HG03025 (cell line): ENCODE measurements around the gene ASMT.
"Not testable (repeated sequence)": the region's sequence is repeated elsewhere in the genome, so short reads cannot be mapped to it uniquely, and the experiment has no call there.

ENCODE experiments used
- ATAC-seq: cut with Tn5 transposase; IDR thresholded peaks from one replicate; pipeline ENCODE4 v1.9.1; 2021; ENCODE audit warnings: mild to moderate bottlenecking, moderate library complexity; ENCODE audit not compliant: unreplicated experiment, low FRiP score

The ASMT gene

DNA sequence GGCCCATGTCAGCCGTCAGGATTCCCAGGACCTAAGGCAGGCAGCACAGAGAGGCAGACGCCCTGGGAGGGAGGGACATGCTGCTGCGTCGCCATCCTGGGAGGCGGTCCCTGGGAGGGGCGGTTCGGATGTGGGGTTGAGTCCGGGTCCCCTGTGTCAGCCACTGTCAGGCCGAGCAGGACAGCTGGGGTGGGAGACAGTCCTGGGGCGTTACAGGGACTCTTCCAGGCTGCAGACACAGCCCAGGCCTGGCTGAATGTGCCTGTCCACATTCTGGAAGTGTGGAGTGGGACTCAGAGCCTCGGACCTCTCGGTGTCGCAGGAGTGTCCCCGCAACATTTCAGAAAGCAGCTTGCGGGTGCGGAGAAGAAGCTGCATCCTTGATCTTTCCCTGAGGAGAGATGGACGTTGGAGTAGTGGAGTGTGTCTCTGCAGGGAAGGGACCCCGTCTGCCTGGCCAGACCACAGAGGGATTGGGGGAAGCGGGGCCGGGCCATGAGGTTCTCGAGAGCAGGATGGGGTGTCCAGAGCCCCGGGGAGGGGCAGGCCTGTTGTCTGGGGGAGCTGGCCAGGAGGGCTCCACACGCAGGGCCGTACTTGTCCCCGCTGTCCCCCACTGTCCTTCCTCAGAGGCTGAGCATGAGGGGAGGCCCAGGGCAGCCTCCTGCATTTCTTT lies 17.4 kb upstream of the ASMT start:
- no peak for ATAC-seq

DNA sequence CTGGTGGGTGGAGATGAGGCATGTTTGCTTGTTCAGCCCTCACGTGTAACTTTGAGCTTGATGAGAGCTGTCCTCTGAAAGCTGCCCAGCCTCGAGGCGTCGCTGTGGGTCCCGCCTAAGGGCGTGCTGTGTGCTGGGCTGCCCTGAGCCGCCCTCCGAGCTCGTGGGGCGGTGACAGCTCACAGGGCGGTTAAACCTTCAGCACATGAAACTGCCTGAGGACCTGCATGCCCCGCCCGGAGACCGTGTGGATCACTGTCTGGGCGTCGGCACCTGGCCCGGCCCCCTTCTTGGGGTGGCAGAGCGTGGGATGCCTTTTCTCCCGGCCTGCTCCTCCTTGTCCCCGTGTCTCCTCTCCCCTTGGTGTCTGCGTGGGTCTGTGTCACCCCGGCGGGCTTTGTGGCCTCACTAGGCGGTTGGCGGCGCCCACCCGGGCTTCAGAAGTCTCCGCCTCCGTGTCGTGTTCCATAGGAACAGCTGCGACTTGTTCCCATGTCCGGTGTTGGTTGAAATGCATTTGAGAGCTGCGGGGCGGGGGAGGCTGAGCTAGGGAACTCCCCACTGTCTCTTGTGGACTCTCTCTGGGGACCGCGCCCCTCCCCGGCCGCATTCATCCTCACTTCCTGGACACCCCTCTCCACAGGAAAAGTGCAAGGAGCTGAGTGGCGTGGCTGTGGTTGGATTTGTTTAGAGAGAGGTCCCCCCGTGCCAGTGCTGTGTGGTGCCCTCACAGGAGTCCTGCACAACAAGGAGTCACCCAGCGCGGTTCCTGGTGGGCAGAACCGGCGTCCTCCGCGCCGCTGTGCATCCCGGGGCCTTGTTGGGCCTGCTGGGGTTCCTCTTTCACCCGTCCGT lies 16.6 kb upstream of the ASMT start:
- ATAC-seq, result no peak

DNA sequence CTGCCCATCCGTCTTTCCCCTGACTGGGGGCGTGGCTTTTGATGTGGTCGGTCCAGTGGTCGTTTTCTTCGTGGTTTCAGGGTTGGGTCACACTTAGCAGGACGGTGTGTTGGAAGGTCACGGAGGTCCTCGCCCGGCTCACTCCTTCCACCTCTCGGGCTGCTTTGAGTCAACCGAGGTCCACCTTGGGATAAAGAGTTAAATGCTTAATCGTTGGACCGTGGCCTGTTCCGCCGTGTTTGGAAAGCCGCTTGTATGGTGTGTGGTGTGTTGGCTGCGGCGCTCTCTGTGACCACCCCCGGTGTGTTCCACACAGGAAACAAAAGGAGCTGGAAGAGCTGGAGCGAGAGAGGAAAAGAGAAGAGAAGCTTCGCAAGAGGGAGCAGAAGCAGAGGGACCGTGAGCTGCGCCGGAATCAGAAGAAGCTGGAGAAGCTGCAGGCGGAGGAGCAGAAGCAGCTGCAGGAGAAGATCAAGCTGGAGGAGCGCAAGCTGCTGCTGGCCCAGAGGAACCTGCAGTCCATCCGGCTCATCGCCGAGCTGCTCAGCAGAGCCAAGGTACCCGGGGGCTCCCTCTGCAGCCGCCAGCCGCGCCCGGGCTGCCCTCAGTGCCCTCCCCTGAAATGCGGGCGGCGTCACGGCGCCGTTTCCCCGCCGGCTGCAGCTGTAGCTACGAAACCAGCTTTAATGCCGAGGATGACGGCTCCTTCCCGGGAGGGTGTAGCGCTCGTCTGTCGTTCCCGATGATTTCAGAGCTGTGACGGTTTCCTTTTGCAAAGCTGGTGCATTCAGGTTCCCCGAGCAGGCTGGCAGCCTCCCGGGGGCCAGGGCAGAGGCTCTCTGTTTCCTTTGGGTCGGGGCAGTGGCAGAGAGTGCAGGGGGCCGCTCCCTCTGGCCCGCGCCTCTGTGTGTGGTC lies 15.7 kb upstream of the ASMT start:
- ATAC-seq, result no peak

DNA sequence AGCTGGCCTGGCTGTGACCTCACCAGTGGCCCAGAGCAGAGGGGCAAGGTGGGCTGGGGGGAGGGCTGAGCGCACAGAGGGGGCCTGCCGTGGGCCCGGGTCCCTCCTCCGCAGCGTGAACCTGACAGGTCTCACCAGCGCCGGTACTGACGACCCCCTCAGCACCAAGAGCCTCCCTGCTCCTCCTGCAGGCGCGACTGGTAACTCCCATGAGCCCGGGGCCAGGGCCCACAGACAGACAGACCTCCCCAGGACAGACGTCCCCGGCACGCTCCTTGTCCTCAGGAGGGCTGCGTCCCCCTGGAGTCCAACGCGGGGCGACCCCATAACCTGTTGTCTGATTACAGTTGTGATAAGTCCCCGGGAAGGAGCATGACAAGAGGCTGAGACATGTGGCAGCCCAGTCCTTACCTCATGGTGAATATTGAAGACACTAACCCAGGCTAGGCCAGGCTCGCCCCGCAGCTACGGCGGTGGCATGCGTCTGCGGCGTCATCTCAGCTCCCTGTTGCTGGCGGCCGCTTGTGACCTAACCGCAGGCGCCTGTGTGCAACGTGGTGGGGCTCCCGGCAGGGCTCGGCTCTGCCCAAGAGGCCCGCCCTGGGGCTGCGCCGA lies 15.0 kb upstream of the ASMT start:
- no peak for ATAC-seq

DNA sequence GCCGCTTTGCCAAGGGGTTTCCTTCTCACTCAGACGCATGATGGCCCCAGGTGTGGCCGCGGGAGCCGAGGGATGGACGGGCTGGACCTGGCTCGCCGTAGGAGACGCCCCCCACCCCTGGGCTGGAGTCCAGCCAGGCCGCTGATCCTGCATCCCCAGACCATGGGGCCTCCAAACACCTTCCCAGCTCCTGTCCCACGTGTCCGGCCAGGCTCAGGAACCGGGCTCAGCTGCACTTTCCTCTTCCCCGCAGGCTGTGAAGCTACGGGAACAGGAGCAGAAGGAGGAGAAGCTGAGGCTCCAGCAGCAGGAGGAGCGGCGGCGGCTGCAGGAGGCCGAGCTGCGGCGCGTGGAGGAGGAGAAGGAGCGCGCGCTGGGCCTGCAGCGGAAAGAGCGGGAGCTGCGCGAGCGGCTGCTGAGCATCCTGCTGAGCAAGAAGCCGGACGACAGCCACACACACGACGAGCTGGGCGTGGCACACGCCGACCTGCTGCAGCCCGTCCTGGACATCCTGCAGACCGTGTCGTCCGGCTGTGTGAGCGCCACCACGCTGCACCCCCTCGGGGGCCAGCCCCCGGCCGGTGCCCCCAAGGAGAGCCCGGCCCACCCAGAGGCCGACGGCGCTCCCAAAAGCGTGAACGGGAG lies 14.3 kb upstream of the ASMT start:
- ATAC-seq, result no peak

DNA sequence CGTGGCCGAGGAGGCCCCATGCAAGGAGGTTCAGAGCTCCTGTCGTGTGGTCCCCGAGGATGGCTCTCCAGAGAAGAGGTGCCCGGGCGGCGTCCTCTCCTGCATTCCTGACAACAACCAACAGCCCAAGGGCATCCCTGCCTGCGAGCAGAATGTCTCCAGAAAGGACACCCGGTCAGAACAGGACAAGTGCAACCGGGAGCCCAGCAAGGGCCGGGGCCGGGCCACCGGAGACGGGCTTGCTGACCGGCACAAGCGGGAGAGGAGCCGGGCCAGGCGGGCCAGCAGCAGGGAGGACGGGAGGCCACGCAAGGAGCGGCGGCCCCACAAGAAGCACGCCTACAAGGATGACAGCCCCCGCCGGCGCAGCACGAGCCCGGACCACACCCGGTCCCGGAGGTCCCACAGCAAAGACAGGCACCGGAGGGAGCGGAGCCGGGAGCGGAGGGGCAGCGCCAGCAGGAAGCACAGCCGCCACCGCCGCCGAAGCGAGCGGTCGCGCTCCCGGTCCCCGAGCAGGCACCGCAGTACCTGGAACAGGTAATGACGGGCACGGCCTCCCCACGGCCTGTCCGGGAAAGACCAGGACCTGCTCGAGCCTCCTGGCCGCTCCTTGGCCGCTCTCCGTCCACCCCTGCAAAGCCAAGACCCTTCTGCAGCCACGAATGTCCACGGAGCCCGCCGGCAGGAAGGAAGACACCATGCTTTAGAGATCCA lies 13.7 kb upstream of the ASMT start:
- no peak for ATAC-seq

DNA sequence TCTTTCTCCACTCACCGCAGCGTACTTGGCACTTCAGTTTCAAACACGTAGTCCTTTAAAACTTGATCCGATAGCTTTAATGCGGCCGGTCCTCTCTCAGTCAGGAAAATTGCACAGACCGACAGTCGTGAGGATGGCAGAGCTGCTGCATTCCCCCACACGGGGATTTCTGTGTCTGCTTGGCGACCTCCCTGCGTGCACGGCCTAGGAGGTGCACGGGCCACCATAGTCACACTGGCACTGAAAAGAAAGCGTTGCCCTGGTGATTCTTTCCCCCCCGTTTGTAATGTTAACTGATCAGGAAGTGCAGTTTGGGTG lies 13.1 kb upstream of the ASMT start:
- ATAC-seq, result no peak

DNA sequence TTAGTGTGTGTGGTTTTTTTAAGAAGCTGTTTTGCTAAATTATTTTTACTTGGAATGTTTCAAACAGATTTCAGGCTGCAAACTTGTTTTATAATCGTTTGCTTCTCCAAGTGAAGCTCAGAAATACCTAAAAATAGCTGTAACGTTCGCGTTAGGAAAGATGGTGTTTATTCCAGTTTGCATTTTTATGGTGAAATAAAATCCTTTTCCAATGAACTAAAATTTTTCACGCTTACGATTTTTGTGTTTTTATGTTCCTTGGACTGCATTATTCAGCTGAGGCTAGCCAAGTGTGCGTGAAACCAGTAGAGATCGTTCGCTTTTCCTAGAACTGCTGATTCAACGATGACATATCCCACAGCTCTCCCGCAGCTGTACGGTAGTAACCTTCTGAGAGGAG lies 12.6 kb upstream of the ASMT start:
- no peak for ATAC-seq

DNA sequence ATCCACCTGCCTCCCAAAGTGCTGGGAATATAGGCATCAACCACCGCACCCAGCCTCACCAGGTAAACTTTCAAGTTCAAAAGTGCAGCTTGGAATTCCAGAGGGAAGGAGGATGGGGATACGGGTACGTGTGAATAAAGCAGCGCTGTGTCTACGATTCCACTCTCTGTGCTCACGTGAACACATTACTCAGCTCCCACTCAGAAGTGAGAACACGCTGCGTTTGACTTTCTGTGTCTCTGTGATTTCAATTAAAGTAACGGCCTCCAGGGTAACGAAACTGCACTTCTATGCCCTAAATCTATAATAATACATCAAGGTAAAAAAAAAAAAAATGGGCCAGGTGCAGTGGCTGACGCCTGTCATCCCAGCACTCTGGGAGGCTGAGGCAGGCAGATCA lies 8.4 kb upstream of the ASMT start:
- ATAC-seq, result no peak

DNA sequence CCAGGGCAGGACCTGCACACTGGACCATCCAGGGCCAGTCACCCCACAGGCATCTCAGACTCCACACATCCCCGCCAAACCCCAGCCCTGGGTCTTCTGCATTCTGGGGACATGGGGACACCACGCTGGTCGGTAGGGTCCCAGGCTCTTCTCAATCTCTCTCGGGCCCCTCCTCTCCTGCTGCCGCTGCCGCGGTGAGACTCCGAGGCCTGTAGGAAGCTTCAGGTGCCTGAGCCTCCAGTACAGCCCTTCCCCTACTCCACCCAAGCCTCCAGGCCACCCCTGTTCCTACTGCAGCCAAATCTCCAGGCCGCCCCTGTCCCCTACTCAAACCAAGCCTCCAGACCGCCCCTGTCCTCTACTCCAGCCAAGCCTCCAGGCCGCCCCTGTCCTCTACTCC lies 5.5 kb upstream of the ASMT start:
- no peak for ATAC-seq

DNA sequence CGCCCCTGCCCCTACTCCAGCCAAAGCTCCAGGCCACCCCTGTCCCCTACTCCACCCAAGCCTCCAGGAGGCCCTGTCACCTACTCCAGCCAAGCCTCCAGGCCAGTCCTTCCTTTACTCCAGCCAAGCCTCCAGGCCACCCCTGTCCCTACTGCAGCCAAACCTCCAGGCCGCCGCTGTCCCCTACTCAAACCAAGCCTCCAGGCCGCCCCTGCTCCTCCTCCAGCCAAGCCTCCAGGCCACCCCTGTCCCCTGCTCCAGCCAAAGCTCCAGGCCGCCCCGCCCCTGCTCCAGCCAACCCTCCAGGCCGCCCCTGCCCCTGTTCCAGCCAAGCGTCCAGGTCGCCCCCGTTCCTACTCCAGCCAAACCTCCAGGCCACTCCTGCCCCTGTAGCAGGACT lies 5.1 kb upstream of the ASMT start:
- no peak for ATAC-seq

DNA sequence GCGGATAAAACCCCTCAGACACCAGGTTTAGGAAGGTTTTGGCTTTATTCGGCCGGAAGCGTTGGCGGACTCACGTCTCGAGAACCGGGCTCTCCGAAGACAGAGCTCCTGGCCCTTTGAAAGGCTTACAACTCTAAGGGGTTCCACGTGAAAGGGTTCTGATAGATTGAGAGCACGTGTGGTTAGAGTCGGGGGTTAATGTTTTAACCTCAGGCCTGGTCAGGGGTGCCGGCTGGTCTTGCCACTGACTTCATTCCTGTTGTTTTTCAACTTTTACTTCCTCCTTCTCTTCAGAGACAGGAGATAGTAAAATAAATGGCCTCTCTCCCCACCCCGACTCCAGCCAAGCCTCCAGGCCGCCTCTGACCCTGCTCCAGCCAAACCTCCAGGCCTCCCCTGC lies 4.7 kb upstream of the ASMT start:
- no peak for ATAC-seq

DNA sequence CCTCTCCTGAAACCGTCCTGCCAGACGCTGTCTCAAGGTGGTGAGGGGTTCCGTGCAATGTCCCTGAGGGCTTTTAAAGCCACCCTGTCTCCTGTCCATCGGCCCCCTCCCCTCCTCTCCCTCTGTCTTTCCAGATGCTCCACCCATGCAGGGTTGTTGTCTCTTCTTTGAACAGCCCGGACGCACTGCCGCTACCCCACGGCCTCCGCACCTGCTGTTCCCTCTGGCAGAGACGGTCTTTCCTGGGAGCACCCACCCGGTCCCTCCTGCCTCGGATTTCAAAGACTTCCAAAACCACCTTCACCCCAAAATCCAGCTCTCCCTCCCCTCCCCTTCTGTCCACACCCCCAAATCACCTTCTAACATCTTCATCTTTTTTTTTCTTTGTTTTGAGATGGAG lies 4.1 kb upstream of the ASMT start:
- no peak for ATAC-seq

DNA sequence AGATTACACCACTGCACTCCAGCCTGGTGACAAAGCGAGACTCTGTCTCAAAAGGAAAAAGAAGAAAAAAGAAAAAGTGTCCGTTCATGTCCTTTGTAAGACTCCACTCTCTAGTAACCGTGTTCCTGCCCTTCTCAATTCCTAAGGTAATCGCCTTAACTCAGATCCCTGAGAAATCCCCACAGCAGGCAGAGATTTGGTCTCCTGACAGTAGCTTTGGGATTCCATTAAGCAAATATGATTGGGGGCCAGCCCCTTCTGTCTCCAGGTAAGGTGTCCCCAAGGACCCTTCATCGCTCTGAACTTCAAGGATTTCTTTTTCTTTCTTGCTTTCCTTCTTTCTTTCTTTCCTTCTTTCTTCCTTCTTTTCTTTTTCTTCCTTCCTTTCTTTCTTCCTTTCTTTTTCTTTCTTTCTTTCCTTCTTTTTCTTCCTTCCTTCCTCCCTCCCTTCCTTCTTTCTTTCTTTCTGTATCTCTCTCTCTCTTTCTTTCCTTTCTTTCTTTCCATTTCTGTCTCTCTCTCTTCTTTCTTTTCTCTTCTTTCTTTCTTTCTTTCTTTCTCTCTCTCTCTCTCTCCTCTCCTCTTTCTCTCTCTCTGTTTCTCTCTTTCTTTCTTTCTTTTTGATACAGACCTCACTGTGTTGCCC lies 2.1 kb upstream of the ASMT start:
- ATAC-seq, result no peak

DNA sequence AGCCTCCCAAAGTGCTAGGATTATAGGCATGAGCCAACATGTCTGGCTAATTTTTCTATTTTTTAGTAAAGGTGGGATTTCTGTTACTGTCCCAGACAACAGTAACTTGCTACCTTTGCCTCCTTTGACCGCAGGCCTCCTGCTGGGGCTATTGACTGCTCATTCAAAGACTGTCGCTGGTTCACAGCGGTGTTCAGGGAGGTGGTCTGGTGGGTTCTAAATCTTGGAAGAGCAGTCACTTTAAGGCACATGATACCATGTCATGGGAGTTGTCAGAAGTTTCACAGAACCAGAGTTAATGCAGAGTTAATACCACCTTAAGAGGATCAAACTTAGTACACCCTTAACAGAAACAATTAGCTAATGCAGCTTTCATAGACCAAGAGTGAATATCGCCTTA lies 3.8 kb downstream of the ASMT start:
- no peak for ATAC-seq

DNA sequence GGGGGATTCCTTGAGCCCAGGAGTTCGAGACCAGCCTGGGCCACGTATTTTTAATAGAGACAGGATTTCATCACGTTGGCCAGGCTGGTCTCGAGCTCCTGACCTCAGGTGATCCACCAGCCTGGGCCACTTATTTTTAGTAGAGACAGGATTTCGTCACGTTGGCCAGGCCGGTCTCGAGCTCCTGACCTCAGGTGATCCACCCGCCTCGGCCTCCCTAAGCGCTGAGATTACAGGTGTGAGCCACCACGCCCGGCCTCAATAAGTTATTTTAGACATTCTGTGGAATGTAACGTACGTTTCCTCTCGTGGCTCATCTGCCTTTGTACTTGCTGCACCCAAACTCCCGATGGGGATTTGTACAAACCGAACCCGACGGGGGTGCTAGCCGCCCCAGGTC lies 8.8 kb downstream of the ASMT start:
- ATAC-seq, result no peak

DNA sequence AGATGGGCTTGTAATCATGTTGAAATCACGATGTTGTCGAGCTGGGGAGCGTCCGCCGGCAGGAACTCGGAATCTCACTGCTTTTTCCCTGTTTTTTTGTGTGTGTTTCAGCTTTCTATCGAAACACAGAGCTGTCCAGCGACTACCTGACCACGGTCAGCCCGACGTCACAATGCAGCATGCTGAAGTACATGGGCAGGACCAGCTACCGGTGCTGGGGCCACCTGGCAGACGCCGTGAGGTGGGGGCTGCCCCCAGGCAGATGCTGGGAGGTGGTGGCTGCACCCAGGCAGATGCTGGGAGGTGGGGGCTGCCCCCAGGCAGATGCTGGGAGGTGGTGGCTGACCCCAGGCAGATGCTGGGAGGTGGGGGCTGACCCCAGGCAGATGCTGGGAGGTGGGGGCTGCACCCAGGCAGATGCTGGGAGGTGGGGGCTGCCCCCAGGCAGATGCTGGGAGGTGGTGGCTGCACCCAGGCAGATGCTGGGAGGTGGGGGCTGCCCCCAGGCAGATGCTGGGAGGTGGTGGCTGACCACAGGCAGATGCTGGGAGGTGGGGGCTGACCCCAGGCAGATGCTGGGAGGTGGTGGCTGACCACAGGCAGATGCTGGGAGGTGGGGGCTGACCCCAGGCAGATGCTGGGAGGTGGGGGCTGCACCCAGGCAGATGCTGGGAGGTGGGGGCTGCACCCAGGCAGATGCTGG lies 9.4 kb downstream of the ASMT start:
- not testable (repeated sequence) for ATAC-seq

DNA sequence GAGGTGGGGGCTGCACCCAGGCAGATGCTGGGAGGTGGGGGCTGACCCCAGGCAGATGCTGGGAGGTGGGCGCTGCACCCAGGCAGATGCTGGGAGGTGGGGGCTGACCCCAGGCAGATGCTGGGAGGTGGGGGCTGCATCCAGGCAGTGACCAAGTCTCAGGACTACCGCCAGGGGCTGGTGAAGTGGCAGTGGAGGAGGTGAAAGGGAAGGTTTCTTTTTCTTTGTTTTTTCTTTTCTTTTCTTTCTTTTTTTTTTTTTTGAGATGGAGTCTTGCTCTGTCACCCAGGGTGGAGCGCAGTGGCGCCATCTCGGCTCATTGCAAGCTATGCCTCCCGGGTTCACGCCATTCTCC lies 10.0 kb downstream of the ASMT start:
- ATAC-seq, result not testable (repeated sequence)

DNA sequence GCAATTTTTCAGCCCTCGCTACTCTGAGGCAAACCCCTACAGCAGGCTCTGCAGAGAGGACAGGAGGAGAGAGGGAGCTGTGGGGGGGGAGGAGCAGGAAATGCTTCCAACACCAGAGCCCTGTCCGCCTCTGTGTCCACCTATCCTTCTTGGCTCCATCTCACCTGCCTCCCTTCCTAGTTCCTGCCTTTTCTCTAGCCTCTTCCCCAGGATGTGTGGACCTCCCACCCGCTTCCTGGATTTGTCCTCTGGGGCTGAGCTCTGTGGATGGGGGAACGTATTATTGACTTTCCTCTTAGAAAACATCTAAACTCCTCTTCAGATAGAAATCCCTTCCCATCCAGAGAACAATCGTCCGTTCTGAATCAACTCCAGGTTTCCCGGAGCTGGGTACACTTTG lies 14.4 kb downstream of the ASMT start:
- no peak for ATAC-seq
